MM.1S (cell line): ENCODE results near the gene ZNF564.
"Not testable (repeated sequence)": the region's sequence is repeated elsewhere in the genome, so short reads cannot be mapped to it uniquely, and the experiment has no call there.

Experiments used
- DNase-seq: peaks from one replicate; pipeline ENCODE4 v3.0.0-alpha.2; 2015
- H2AFZ ChIP-seq: fragments of 300-600 bp; sonication (generic); 2 replicates; pipeline ENCODE4 v1.6.0; 2016; ENCODE audit warnings: antibody characterized with exemption, low read length
- H3F3A ChIP-seq: fragments of 300-600 bp; sonication (generic); 2 replicates; pipeline ENCODE4 v1.6.1; 2016; ENCODE audit warnings: mild to moderate bottlenecking, antibody characterized with exemption, low read length, moderate library complexity, mixed read lengths; ENCODE audit not compliant: insufficient read depth
- H3K27ac ChIP-seq: fragments of 300-600 bp; sonication (generic); 2 replicates; pipeline ENCODE4 v1.5.1; 2016; ENCODE audit warnings: mild to moderate bottlenecking, low read length
- H3K27me3 ChIP-seq: fragments of 300-600 bp; sonication (generic); replicated peaks from 2 replicates; pipeline ENCODE4 v1.6.0; 2016; ENCODE audit warnings: low read length; ENCODE audit not compliant: insufficient read depth
- H3K36me3 ChIP-seq: fragments of 300-600 bp; sonication (generic); replicated peaks from 2 replicates; pipeline ENCODE4 v1.6.1; 2016; ENCODE audit warnings: mild to moderate bottlenecking, low read length, mixed read lengths; ENCODE audit not compliant: insufficient read depth
- H3K4me1 ChIP-seq: fragments of 300-600 bp; sonication (generic); 2 replicates; pipeline ENCODE4 v1.6.1; 2016; ENCODE audit warnings: low read length, mixed read lengths
- H3K4me2 ChIP-seq: fragments of 300-600 bp; sonication (generic); 2 replicates; pipeline ENCODE4 v1.6.0; 2016; ENCODE audit warnings: low read depth, low read length
- H3K4me3 ChIP-seq: fragments of 300-600 bp; sonication (generic); 2 replicates; pipeline ENCODE4 v1.5.1; 2016; ENCODE audit warnings: low read length, mixed read lengths
- H3K79me2 ChIP-seq: fragments of 300-600 bp; sonication (generic); 2 replicates; pipeline ENCODE4 v1.6.1; 2016; ENCODE audit warnings: mixed run types, low read length, mixed read lengths
- H3K9ac ChIP-seq: fragments of 300-600 bp; sonication (generic); 2 replicates; pipeline ENCODE4 v1.6.1; 2016; ENCODE audit warnings: low read length, mixed read lengths
- H3K9me2 ChIP-seq: fragments of 300-600 bp; sonication (generic); replicated peaks from 2 replicates; pipeline ENCODE4 v1.6.1; 2016; ENCODE audit warnings: mild to moderate bottlenecking, low read length, mixed read lengths; ENCODE audit not compliant: insufficient read depth
- H3K9me3 ChIP-seq: fragments of 300-600 bp; sonication (generic); replicated peaks from 2 replicates; pipeline ENCODE4 v1.6.1; 2016; ENCODE audit warnings: mild to moderate bottlenecking, low read length, mixed read lengths; ENCODE audit not compliant: insufficient read depth
- H4K20me1 ChIP-seq: fragments of 300-600 bp; sonication (generic); 2 replicates; pipeline ENCODE4 v1.6.1; 2016; ENCODE audit warnings: mild to moderate bottlenecking, low read length, moderate library complexity, mixed read lengths; ENCODE audit not compliant: insufficient read depth
- EZH2 ChIP-seq: fragments of 300-600 bp; sonication (generic); optimal IDR thresholded peaks from 2 replicates; pipeline ENCODE3; 2017; ENCODE audit warnings: low read depth, mild to moderate bottlenecking, antibody characterized with exemption, low read length, mixed read lengths
- EZH2phosphoT487 ChIP-seq: fragments of 300-600 bp; sonication (generic); IDR thresholded peaks from 2 replicates; pipeline ENCODE4 v1.6.1; 2018; ENCODE audit warnings: antibody characterized with exemption, low read length
- TF ChIP-seq, protein P1 (sequence below): fragments of 300-600 bp; sonication (generic); IDR thresholded peaks from 2 replicates; pipeline ENCODE4 v1.5.1; 2016; ENCODE audit warnings: antibody characterized with exemption, low read length, mixed read lengths

The ZNF564 gene

GRCh38 chr19:12496480-12496879 is 54.8 kb downstream of the ZNF564 start:
- no peak for TF ChIP-seq EZH2phosphoT487
- TF ChIP-seq, protein P1, sequence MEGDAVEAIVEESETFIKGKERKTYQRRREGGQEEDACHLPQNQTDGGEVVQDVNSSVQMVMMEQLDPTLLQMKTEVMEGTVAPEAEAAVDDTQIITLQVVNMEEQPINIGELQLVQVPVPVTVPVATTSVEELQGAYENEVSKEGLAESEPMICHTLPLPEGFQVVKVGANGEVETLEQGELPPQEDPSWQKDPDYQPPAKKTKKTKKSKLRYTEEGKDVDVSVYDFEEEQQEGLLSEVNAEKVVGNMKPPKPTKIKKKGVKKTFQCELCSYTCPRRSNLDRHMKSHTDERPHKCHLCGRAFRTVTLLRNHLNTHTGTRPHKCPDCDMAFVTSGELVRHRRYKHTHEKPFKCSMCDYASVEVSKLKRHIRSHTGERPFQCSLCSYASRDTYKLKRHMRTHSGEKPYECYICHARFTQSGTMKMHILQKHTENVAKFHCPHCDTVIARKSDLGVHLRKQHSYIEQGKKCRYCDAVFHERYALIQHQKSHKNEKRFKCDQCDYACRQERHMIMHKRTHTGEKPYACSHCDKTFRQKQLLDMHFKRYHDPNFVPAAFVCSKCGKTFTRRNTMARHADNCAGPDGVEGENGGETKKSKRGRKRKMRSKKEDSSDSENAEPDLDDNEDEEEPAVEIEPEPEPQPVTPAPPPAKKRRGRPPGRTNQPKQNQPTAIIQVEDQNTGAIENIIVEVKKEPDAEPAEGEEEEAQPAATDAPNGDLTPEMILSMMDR: no peak
- no peak for TF ChIP-seq EZH2

DNA sequence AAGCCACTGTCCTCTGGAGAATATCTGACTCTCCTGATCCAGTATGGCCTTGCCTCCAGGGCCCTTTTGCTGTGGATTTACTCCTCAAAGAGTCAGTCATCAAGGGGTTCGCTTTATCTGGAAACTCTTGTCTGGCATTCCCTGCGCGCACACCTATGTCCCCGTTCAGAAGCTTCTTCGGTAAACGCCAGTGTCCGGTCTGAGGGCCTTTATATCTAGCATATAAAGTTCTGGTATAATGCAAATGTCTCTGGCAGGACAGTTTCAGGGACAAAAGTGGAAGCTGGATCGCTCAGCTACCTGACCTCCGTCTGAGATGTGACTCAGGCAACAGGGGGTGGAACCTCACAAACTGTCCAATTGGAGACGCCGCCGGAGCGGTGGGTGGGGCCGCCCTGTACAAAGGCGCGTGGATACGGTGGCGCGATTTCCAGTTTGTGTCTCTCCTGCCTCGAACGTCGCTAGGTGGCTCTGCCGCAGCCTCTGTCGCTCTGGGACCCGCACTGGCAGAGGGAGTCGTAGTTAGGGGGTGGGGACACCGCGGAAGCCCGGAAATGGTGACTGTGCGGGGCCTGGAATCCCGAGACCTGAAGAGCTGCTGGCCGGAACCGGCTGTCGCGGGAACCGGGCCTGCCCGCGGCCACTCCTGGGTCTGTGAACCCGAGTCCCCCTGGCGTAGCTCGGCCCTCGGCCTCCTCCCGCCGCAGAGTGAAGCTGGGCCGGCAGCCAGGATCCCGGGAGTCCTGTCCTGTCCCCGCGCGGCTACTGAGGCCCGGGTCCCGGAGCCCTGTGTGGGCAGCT is 56.1 kb downstream of the ZNF564 start:
- no peaks in the 10 kb centered on the region for H3F3A ChIP-seq
- H3K27ac ChIP-seq: peak overlapping the region; percentile 27; the same call in 1 of the 2 replicates
- H3K4me3 ChIP-seq: peak overlapping the region; percentile 57
- peak overlapping the region; percentile 64 for H3K4me2 ChIP-seq
- H3K36me3 ChIP-seq: no peaks in the 10 kb centered on the region
- no peaks in the 10 kb centered on the region for H3K9me3 ChIP-seq
- H3K79me2 ChIP-seq: no peaks in the 10 kb centered on the region
- H3K9me2 ChIP-seq: no peaks in the 10 kb centered on the region
- peak overlapping the region; percentile 83 for H2AFZ ChIP-seq
- no peaks in the 10 kb centered on the region for H3K27me3 ChIP-seq
- TF ChIP-seq, protein P1: peak; percentile 42
- no peak for TF ChIP-seq EZH2phosphoT487
- H3K4me1 ChIP-seq: no peaks in the 10 kb centered on the region
- DNase-seq: peak; percentile 83
- H3K9ac ChIP-seq: peak overlapping the region; percentile 58; the same call in 1 of the 2 replicates
- H4K20me1 ChIP-seq: no peaks in the 10 kb centered on the region

More at GRCh38 chr19:12496480-12496879, 54.8 kb downstream of the ZNF564 start:
- Histone ChIP-seq H3K79me2 (no peaks in the 10 kb centered on the region), H3K4me3 (no peak overlapping the region), H3K4me2 (no peak overlapping the region), H3K4me1 (no peaks in the 10 kb centered on the region), H3K27ac (no peak overlapping the region), H3F3A (no peaks in the 10 kb centered on the region), H3K36me3 (no peaks in the 10 kb centered on the region), H2AFZ (no peak overlapping the region), H4K20me1 (no peaks in the 10 kb centered on the region), H3K27me3 (no peaks in the 10 kb centered on the region), H3K9me3 (no peaks in the 10 kb centered on the region), H3K9me2 (no peaks in the 10 kb centered on the region), H3K9ac (no peak overlapping the region)
- no peak for DNase-seq

- TF ChIP-seq EZH2: no peak
- TF ChIP-seq, protein P1: no peak
- TF ChIP-seq EZH2phosphoT487: no peak
- Histone ChIP-seq H4K20me1 (no peaks in the 10 kb centered on the region), H3K9me3 (no peaks in the 10 kb centered on the region), H3K36me3 (no peaks in the 10 kb centered on the region), H3K4me1 (no peaks in the 10 kb centered on the region), H3K4me2 (peak overlapping the region; percentile 64; the same call in 1 of the 2 replicates), H3K9me2 (no peaks in the 10 kb centered on the region), H3K79me2 (no peaks in the 10 kb centered on the region), H2AFZ (no peak overlapping the region), H3K9ac (no peak overlapping the region), H3K27me3 (no peaks in the 10 kb centered on the region), H3K27ac (no peak overlapping the region), H3K4me3 (no peak overlapping the region), H3F3A (no peaks in the 10 kb centered on the region)
- no peak for DNase-seq
Measured at GRCh38 chr19:12494260-12494860, 56.9 kb downstream of the ZNF564 start.

- H4K20me1 ChIP-seq, H3K4me3 ChIP-seq, H3K36me3 ChIP-seq, DNase-seq, H2AFZ ChIP-seq, H3K4me2 ChIP-seq, H3K27me3 ChIP-seq, H3K9ac ChIP-seq, H3K9me2 ChIP-seq, H3K27ac ChIP-seq, H3K9me3 ChIP-seq: not testable (repeated sequence)
- Histone ChIP-seq H3K79me2 (peaks cover 29% of the 10 kb centered on the region), H3F3A (peaks cover 26% of the 10 kb centered on the region), H3K4me1 (peaks cover 18% of the 10 kb centered on the region)
Measured at GRCh38 chr19:12486265-12486783, 65.0 kb downstream of the ZNF564 start.
